ENCODE results near the gene C5orf15.
"Not testable (repeated sequence)": the region's sequence is repeated elsewhere in the genome, so short reads cannot be mapped to it uniquely, and the experiment has no call there.

C5orf15 gene

GRCh38 chr5:133959643-133960042 lies 8.8 kb downstream of the C5orf15 start:
- no peak for DNase-seq

DNA sequence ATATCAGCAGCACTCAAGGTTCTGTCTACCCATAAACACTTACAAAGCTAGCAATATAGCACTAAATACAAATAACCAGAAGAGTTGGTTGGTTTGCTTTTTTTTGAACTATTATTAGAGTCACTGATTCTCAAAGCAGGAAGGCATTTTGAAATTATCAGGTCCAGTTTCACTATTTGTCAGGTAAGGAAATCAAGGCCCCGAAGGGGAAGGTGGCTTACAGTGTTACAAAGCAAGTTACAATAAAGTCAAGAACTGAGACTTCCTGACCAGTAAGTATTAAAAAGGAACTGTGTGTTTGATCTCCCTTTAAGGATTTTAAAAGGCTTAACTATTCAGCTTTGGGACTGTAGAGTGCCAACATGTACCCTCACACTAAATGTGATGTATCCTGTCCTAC lies 10.8 kb downstream of the C5orf15 start:
- DNase-seq, result no peak

GRCh38 chr5:133957080-133957479 lies 11.3 kb downstream of the C5orf15 start:
- no peak for DNase-seq

GRCh38 chr5:133956196-133956595 lies 12.2 kb downstream of the C5orf15 start:
- not testable (repeated sequence) for DNase-seq

- no peak for DNase-seq
These were observed 14.8 kb downstream of the C5orf15 start for GRCh38 chr5:133953568-133954145.

GRCh38 chr5:133952729-133953567 lies 15.5 kb downstream of the C5orf15 start:
- DNase-seq, result no peak

- no peak for DNase-seq
These were observed 17.4 kb downstream of the C5orf15 start for GRCh38 chr5:133950821-133951612.

- DNase-seq, result no peak
These were observed 19.7 kb downstream of the C5orf15 start for GRCh38 chr5:133948721-133949120.

GRCh38 chr5:133947431-133947841 lies 21.0 kb downstream of the C5orf15 start:
- DNase-seq, result no peak

DNA sequence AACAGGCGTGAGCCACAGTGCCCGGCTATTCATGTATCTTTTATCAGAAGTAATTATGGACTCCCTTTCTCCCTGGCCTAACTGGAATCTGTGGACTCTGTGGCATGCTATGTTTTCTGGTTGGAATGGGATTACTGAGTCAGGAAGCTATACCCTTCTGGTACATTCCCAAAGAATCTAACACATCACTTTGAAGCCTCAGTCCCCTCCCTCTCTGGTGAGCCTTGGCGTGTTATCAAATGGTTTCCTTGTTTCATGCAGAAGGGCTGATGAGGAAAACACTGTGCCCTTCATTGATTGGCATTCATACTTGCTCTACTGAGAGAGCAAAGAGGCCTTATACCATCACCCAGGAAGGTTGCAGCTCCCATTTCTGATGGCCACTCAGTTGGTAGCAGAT lies 22.9 kb downstream of the C5orf15 start:
- DNase-seq, result no peak

DNA sequence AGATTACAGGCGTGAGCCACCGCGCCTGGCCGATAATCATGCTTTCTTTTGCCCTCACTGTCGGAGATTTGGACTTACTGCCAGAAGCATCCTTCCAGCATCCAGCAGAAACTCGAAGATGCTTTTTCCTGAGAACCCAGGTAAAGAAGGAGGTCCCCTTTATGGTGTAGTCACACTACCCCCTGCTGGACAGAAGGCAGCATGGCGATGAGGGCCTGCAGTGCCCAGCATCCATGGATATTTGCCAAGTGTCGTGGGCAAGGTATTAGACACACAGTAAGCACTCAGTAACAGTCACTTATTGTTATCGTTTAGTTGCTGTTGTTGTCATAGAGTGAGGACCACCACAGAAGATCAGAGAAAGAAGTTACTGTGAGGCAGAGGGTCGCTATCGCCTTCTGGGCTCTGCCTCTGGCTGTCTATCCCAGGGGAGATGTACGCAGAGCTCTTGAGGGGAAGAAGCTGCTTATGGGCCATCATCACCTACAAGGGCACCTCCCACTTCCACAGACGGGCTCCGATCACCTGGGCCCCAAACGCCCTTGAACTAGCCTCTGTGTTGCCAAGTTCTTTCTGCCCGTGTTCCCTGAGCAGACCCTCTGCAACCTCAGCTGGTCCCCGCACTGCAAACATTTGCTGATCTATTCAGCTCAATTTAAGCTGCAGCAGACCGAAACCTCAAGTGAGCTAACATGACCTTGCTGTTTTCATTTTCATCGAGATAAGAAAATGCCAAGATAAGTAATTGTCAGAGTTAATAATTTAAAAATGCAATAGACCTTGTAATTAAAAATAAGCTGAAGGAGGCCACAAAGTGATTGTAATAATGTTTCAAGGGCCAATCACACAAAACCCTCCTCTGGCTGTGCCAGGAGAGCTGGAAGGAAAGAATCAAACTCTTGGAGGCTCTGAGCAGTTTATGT lies 23.9 kb downstream of the C5orf15 start:
- no peak for DNase-seq

DNA sequence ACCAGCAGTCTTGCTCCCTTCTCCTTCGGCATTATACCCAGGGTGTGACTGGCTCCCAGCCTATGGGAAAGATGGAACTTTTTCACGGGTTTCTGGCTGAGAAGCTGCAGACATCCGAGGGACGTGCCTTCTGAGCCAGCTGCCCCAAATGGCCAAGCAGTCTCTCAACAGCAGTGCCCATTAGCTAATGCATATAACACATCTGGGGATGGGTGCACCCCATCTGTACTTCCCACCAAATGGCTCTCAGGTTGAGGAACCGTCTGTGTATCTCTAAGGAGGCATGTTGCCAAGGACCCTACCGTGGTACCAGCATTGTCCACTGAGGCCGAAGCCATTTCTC lies 25.0 kb downstream of the C5orf15 start:
- no peak for DNase-seq

DNA sequence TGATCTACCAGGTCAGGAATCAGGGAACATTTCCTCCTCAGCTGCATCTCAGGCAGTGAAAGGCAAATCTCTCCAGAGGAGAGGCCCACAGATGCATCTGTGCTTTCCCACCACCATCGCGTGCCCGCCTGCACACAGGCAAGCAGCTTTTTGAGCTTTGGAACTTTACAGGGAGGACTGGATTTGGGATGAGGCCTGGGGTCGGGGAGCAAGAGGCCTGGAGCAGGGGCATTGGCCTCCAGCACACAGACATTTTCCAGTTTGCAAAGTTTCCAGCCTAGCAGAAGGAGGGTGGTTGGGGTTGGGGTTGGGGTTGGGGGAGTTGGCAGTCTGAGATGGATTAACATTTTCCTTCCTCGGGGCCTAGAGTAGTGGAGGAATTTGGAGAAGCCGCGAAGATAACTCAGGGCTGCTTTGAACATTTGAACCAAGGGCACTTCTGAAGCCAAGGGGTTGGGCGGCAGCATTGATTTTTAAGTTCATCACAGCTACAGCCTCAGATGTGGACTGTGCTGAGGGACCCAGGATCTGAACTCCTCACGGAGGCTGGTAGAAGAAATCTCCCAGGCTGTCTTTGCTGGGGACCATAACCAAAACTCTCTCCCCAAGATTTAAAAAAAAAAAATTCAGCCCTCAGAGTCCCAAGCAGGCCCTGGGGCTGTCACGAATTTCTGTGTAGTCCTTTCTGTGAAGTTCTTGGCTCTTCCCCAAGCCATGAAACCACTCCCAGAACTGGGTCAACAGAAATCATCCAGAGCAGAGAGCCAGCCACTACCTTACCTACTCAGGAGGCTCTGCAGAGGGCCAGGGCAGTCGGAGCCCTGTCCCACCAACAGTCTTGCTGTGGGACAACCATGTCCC lies 25.6 kb downstream of the C5orf15 start:
- no peak for DNase-seq

GRCh38 chr5:133941456-133942196 lies 26.8 kb downstream of the C5orf15 start:
- DNase-seq, result no peak

DNA sequence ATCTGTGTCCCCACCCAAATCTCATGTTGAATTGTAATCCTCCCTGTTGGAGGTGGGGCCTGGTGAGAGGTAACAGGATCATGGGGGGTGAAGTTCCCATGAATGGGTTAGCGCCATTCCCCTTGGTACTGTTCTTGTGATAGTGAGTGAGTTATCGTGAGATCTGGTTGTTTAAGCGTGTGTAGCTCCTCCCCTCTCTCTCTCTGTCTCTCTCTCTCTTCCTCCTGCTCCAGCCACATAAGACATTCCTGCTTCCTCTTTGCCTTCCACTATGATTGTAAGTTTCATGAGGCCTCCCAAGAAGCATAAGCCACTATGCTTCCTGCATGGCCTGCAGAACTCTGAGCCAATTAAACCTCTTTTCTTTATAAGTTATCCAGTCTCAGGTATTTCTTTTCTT lies 28.8 kb downstream of the C5orf15 start:
- no peak for DNase-seq

DNA sequence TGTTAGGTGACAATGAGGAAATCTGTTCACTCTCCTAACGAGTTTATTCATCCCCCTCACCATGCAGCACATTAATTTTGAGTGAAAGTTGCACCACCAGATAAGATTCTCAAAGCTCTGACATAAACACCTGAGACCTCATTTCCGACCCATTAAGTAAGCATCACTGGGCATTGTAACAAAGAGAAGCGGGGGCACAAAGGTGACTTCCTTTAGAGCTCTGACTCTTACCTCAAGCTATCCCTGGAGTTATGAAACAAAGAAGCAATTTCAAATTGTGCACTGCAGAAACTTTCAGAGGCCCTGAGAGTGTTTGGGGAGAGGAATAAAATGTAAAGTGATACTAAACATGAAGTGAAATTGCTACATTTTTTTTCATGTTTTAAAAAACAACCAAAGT lies 29.5 kb downstream of the C5orf15 start:
- no peak for DNase-seq

DNA sequence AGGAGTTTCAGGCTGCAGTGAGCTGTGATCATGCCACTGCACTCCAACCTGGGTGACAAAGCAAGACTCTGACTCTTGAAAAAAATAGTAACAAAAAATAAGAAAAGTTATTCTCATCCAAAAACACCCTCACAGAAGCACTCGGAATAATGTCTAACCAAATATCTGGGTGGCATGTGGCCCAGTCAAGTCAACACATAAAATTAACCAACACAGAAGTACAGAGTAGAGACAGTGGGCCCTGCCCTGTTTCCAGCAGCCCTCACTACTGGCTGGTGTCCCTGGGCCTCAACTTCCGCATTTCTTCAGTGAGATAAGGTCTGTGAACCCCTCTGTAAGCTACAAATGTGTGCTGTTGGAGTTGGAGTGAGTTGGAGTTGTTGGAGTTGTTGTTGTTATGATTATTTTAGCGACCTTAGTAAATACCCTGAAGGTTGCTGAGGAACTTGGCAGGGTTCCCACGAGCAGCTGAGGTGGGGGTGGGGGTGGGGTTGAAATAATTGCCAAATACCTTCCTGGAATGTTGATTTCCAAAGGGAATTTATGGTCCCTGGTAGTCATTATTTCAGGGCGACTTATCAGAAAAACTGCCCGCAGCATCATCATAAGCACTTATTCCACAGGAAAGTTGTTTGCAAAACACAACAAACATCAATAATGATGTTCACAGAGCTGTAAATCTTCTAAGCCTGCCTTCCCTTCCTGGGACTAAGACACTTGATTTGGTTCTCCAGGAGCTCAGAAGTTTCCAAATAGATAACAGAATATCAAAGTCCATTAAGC lies 30.2 kb downstream of the C5orf15 start:
- no peak for DNase-seq

DNA sequence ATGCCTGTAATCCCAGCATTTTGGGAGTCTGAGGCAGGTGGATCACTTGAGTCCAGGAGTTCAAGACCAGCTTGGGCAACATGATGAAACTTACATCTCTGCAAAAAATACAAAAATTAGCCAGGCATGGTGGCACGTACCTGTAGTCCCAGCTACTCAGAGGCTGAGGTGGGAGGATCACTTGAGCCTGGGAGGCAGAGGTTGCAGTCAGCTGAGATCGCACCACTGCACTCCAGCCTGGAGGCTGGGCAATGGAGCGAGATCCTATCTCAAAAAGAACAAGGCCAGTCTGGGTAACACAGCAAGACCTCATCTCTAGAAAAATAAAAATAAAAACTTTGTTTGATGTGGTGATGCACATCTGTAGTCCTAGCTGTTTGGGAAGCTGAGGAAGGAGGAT lies 30.8 kb downstream of the C5orf15 start:
- DNase-seq, result not testable (repeated sequence)

- DNase-seq, result no peak
These were observed 31.8 kb downstream of the C5orf15 start for GRCh38 chr5:133936651-133937015.

DNA sequence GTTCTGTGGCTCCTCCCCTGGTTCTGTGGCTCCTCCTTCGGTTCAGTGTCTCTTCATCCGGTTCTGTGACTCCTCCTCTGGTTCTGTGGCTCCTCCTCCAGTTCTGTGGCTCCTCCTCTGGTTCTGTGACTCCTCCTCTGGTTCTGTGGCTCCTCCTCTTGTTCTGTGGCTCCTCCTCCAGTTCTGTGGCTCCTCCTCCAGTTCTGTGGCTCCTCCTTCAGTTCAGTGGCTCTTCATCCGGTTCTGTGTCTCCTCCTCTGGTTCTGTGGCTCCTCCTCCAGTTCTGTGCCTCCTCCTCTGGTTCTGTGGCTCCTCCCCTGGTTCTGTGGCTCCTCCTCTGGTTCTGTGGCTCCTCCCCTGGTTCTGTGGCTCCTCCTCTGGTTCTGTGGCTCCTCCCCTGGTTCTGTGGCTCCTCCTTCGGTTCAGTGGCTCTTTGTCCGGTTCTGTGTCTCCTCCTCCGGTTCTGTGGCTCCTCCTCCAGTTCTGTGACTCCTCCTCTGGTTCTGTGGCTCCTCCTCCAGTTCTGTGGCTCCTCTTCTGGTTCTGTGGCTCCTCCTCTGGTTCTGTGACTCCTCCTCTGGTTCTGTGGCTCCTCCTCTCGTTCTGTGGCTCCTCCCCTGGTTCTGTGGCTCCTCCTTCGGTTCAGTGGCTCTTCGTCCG lies 32.3 kb downstream of the C5orf15 start:
- DNase-seq, result not testable (repeated sequence)

Measured in cortex of kidney (tissue), 1 donor.